Stimulated activated effector memory CD8-positive, alpha-beta T cell treated with anti-CD3 and anti-CD28 coated beads, Interleukin-12 subunit alpha, Interleukin-12 subunit beta, amount 100 ng/mL, for 72 hours (primary cell): ENCODE measurements around the gene CLPTM1L.
"Not testable (repeated sequence)": the region's sequence is repeated elsewhere in the genome, so short reads cannot be mapped to it uniquely, and the experiment has no call there.

Experiments used
- ATAC-seq: fragments of 150-1000 bp; cut with Tn5 transposase; 2 replicates; pipeline ENCODE4 v1.10.0; 2021
- DNase-seq, 2 donors: peaks; one replicate each; pipeline ENCODE4 v3.0.0; 2021 to 2022; ENCODE audit warnings: low spot score in 2 of 2
- H3K27ac Mint-ChIP-seq: one replicate; pipeline ENCODE4 v1.8.0; 2022; ENCODE audit warnings: mild to moderate bottlenecking, mixed read lengths
- H3K36me3 Mint-ChIP-seq: one replicate; pipeline ENCODE4 v1.8.0; 2022; ENCODE audit warnings: mild to moderate bottlenecking, mixed read lengths
- H3K4me1 Mint-ChIP-seq: one replicate; pipeline ENCODE4 v1.8.0; 2022; ENCODE audit warnings: mixed read lengths
- H3K4me3 Mint-ChIP-seq: one replicate; pipeline ENCODE4 v1.8.0; 2022; ENCODE audit warnings: mild to moderate bottlenecking, mixed read lengths
- H3K9me3 Mint-ChIP-seq: one replicate; pipeline ENCODE4 v1.8.0; 2022; ENCODE audit warnings: mixed read lengths

CLPTM1L gene

GRCh38 chr5:1282131-1282992 lies 62.5 kb downstream of the CLPTM1L start:
- no peak overlapping the region for H3K27ac Mint-ChIP-seq
- H3K4me3 Mint-ChIP-seq: no peak overlapping the region
- no peaks in the 10 kb centered on the region for H3K9me3 Mint-ChIP-seq
- ATAC-seq: no peak
- peaks cover 6% of the 10 kb centered on the region for H3K36me3 Mint-ChIP-seq
- no peak for DNase-seq
- no peaks in the 10 kb centered on the region for H3K4me1 Mint-ChIP-seq

- no peak for ATAC-seq
- Mint-ChIP-seq H3K4me1 (peaks cover 6% of the 10 kb centered on the region), H3K36me3 (peaks cover 6% of the 10 kb centered on the region), H3K27ac (no peak overlapping the region), H3K9me3 (no peaks in the 10 kb centered on the region), H3K4me3 (no peak overlapping the region)
- DNase-seq: no peak
Observed at GRCh38 chr5:1281038-1281882, 63.6 kb downstream of the CLPTM1L start.

- no peak overlapping the region for H3K27ac Mint-ChIP-seq
- ATAC-seq: no peak
- H3K36me3 Mint-ChIP-seq: peaks cover 6% of the 10 kb centered on the region
- no peaks in the 10 kb centered on the region for H3K9me3 Mint-ChIP-seq
- H3K4me3 Mint-ChIP-seq: no peak overlapping the region
- peaks cover 11% of the 10 kb centered on the region for H3K4me1 Mint-ChIP-seq
- DNase-seq: no peak
Observed at GRCh38 chr5:1280177-1281037, 64.5 kb downstream of the CLPTM1L start.

- Mint-ChIP-seq H3K9me3 (no peaks in the 10 kb centered on the region), H3K36me3 (peaks cover 4% of the 10 kb centered on the region), H3K4me3 (no peak overlapping the region), H3K4me1 (peaks cover 12% of the 10 kb centered on the region), H3K27ac (no peak overlapping the region)
- ATAC-seq (no peak), DNase-seq (no peak)
Observed at GRCh38 chr5:1279443-1280151, 65.3 kb downstream of the CLPTM1L start.

- Mint-ChIP-seq H3K4me3 (no peak overlapping the region), H3K4me1 (peaks cover 12% of the 10 kb centered on the region), H3K36me3 (no peaks in the 10 kb centered on the region), H3K9me3 (no peaks in the 10 kb centered on the region), H3K27ac (no peak overlapping the region)
- ATAC-seq (no peak), DNase-seq (no peak)
Observed at GRCh38 chr5:1278656-1279442, 66.0 kb downstream of the CLPTM1L start.

- no peaks in the 10 kb centered on the region for H3K9me3 Mint-ChIP-seq
Observed at GRCh38 chr5:1278216-1278615, 66.7 kb downstream of the CLPTM1L start.

GRCh38 chr5:1277781-1278180 lies 67.1 kb downstream of the CLPTM1L start:
- ATAC-seq (no peak), DNase-seq (no peak)
- Mint-ChIP-seq H3K27ac (no peak overlapping the region), H3K4me1 (peaks cover 12% of the 10 kb centered on the region), H3K4me3 (no peak overlapping the region), H3K36me3 (no peaks in the 10 kb centered on the region), H3K9me3 (no peaks in the 10 kb centered on the region)

More at GRCh38 chr5:1278216-1278615, 66.7 kb downstream of the CLPTM1L start:
- DNase-seq (no peak), ATAC-seq (no peak)
- H3K27ac Mint-ChIP-seq: no peak overlapping the region
- H3K4me3 Mint-ChIP-seq: no peak overlapping the region
- peaks cover 12% of the 10 kb centered on the region for H3K4me1 Mint-ChIP-seq
- no peaks in the 10 kb centered on the region for H3K36me3 Mint-ChIP-seq

GRCh38 chr5:1277331-1277730 lies 67.6 kb downstream of the CLPTM1L start:
- Mint-ChIP-seq H3K4me3 (no peak overlapping the region), H3K9me3 (no peaks in the 10 kb centered on the region), H3K36me3 (no peaks in the 10 kb centered on the region), H3K27ac (no peak overlapping the region), H3K4me1 (peaks cover 12% of the 10 kb centered on the region)
- ATAC-seq (no peak), DNase-seq (no peak)

- H3K4me3 Mint-ChIP-seq: no peak overlapping the region
- no peak for ATAC-seq
- H3K27ac Mint-ChIP-seq: no peak overlapping the region
- H3K9me3 Mint-ChIP-seq: no peaks in the 10 kb centered on the region
- DNase-seq: no peak
- H3K4me1 Mint-ChIP-seq: peaks cover 12% of the 10 kb centered on the region
- no peaks in the 10 kb centered on the region for H3K36me3 Mint-ChIP-seq
Observed at GRCh38 chr5:1276930-1277329, 68.0 kb downstream of the CLPTM1L start.

GRCh38 chr5:1275397-1276391 lies 69.2 kb downstream of the CLPTM1L start:
- not testable (repeated sequence) for H3K4me3 Mint-ChIP-seq, H3K27ac Mint-ChIP-seq, H3K36me3 Mint-ChIP-seq, ATAC-seq, H3K9me3 Mint-ChIP-seq, DNase-seq
- peaks cover 12% of the 10 kb centered on the region for H3K4me1 Mint-ChIP-seq

GRCh38 chr5:1274471-1274870 lies 70.4 kb downstream of the CLPTM1L start:
- DNase-seq (no peak), ATAC-seq (no peak)
- Mint-ChIP-seq H3K9me3 (no peaks in the 10 kb centered on the region), H3K27ac (no peak overlapping the region), H3K4me1 (peaks cover 12% of the 10 kb centered on the region), H3K36me3 (no peaks in the 10 kb centered on the region), H3K4me3 (no peak overlapping the region)

- ATAC-seq: no peak
- Mint-ChIP-seq H3K9me3 (no peaks in the 10 kb centered on the region), H3K4me3 (no peak overlapping the region), H3K27ac (no peak overlapping the region), H3K4me1 (peaks cover 18% of the 10 kb centered on the region), H3K36me3 (no peaks in the 10 kb centered on the region)
- no peak for DNase-seq
Observed at GRCh38 chr5:1273745-1274144, 71.2 kb downstream of the CLPTM1L start.

- ATAC-seq (no peak), DNase-seq (no peak)
- Mint-ChIP-seq H3K4me3 (no peak overlapping the region), H3K9me3 (no peaks in the 10 kb centered on the region), H3K27ac (no peak overlapping the region), H3K36me3 (no peaks in the 10 kb centered on the region), H3K4me1 (peaks cover 24% of the 10 kb centered on the region)
Observed at GRCh38 chr5:1272201-1272600, 72.7 kb downstream of the CLPTM1L start.
